ENCODE measurements around the gene NKX2-2.

Gene NKX2-2

GRCh38 chr20:21513881-21514540, at the start of gene NKX2-2:
TSS of gene NKX2-2 (minus strand) at chr20:21514064. CDS start at chr20:21513669, 395 bp downstream.
- no peak for DNase-seq

GRCh38 chr20:21562656-21563055, 48.8 kb upstream of the NKX2-2 start:
- no peak for DNase-seq

GRCh38 chr20:21559305-21559704, 45.4 kb upstream of the NKX2-2 start:
- no peak for DNase-seq

- DNase-seq = no peak
Observed at GRCh38 chr20:21557241-21558020, 43.6 kb upstream of the NKX2-2 start.

- no peak for DNase-seq
Observed at GRCh38 chr20:21556398-21556797, 42.5 kb upstream of the NKX2-2 start.

GRCh38 chr20:21555470-21556120, 41.7 kb upstream of the NKX2-2 start:
- no peak for DNase-seq

- DNase-seq = no peak
Observed at GRCh38 chr20:21554985-21555384, 41.1 kb upstream of the NKX2-2 start.

- no peak for DNase-seq
Observed at GRCh38 chr20:21554376-21554890, 40.6 kb upstream of the NKX2-2 start.

- no peak for DNase-seq
Observed at GRCh38 chr20:21550587-21550986, 36.7 kb upstream of the NKX2-2 start.

- DNase-seq = no peak
Observed at GRCh38 chr20:21548390-21549035, 34.6 kb upstream of the NKX2-2 start.

GRCh38 chr20:21546355-21546754, 32.5 kb upstream of the NKX2-2 start:
- DNase-seq = no peak

GRCh38 chr20:21539512-21539911, 25.6 kb upstream of the NKX2-2 start:
- no peak for DNase-seq

- no peak for DNase-seq
Observed at GRCh38 chr20:21534886-21535285, 21.0 kb upstream of the NKX2-2 start.

GRCh38 chr20:21534453-21534852, 20.6 kb upstream of the NKX2-2 start:
- DNase-seq = no peak

GRCh38 chr20:21529863-21530262, 16.0 kb upstream of the NKX2-2 start:
- DNase-seq = no peak

- DNase-seq = no peak
Observed at GRCh38 chr20:21528870-21529269, 15.0 kb upstream of the NKX2-2 start.

GRCh38 chr20:21527908-21528307, 14.0 kb upstream of the NKX2-2 start:
- no peak for DNase-seq

- no peak for DNase-seq
Observed at GRCh38 chr20:21526776-21527175, 12.9 kb upstream of the NKX2-2 start.

GRCh38 chr20:21523895-21524294, 10.0 kb upstream of the NKX2-2 start:
- DNase-seq = no peak

GRCh38 chr20:21523281-21523868, 9.5 kb upstream of the NKX2-2 start:
- DNase-seq = no peak

GRCh38 chr20:21522481-21523280, 8.8 kb upstream of the NKX2-2 start:
- no peak for DNase-seq

Measured in activated CD8-positive, alpha-beta memory T cell treated with anti-CD3 and anti-CD28 coated beads, Interleukin-2, amount 50 U/mL, for 4 hours (primary cell).